Adipose tissue (tissue), 3 donors: ENCODE data around the gene TRIP10. TPM values are rescaled to one million over a fixed set of nuclear protein-coding genes. Genes with fewer than 3 reads are reported as not detected.

Source experiments
- polyA plus RNA-seq, 3 donors: library from polyadenylated mRNA; stranded (reverse); fragments of 200-250 nt; gene quantifications; one replicate each; pipeline ENCODE4 v1.2.3, GENCODE V29; 2013
- donor health status: healthy with polysubstance abuse.
- donor health status: Bipolar disorder and iron deficiency.
- donor health status: healthy.

The TRIP10 gene
- polyA plus RNA-seq, 3 donors, result 28.6 to 149 (median 112) TPM

Other genes starting within 250 kb of the TRIP10 start
- gene TUBB4A, start 237.4 kb upstream of the TRIP10 start, polyA plus RNA-seq, result 1 to 10 TPM in 1 of 3 donors, under 1 TPM in 2; 0.18 to 2.0 (median 0.68) TPM
- gene TNFSF9, start 208.7 kb upstream of the TRIP10 start, polyA plus RNA-seq, result 1 to 10 TPM in 1 of 3 donors, under 1 TPM in 2; 0.09 to 1.5 (median 0.83) TPM
- gene CD70, start 148.5 kb upstream of the TRIP10 start, polyA plus RNA-seq, result 1 to 10 TPM in 1 of 3 donors, under 1 TPM in 1, not detected in 1; 0.22 to 1.0 TPM
- 10 to 100 TPM in 1 of 3 donors, 1 to 10 TPM in 2; 2.1 to 12.6 (median 4.4) TPM for gene TNFSF14, start 69.5 kb upstream of the TRIP10 start, polyA plus RNA-seq
- 100 to 1,000 TPM; 538 to 982 (median 581) TPM for gene C3, start 19.0 kb upstream of the TRIP10 start, polyA plus RNA-seq
- 10 to 100 TPM; 52.4 to 76.6 (median 66.4) TPM for gene GPR108, start 2.1 kb upstream of the TRIP10 start, polyA plus RNA-seq
- 10 to 100 TPM in 1 of 3 donors, 1 to 10 TPM in 1, under 1 TPM in 1; 0.45 to 14.4 (median 2.1) TPM for gene SH2D3A, start 27.8 kb downstream of the TRIP10 start, polyA plus RNA-seq
- 1 to 10 TPM; 1.2 to 6.3 (median 6.0) TPM for gene VAV1, start 33.0 kb downstream of the TRIP10 start, polyA plus RNA-seq
- gene ADGRE1, start 147.9 kb downstream of the TRIP10 start, polyA plus RNA-seq, result 1 to 10 TPM in 1 of 3 donors, under 1 TPM in 2; 0.11 to 1.4 (median 0.13) TPM